Left lung (tissue), 10 donors: ENCODE measurements around the gene CNMD. TPM values are rescaled to one million over a fixed set of nuclear protein-coding genes. Genes with fewer than 3 reads are reported as not detected.
A peak's percentile ranks its signal among the peaks of the same experiment; 100 is the strongest.

Experiments used
- ATAC-seq: fragments of 200-7000 bp; cut with Tn5 transposase; one replicate; pipeline ENCODE4 v1.9.1; 2020; ENCODE audit warnings: moderate library complexity
- DNase-seq, 4 donors: peaks; one replicate each; pipeline ENCODE4 v3.0.0-alpha.2; 2013 to 2020
- H3K27ac ChIP-seq, 2 donors: fragments of 200-600 bp; sonication (generic) in 1 of 2; one replicate each; pipeline versions ENCODE4 v1.5.0 to v1.8.0; 2020 to 2021
- H3K27me3 ChIP-seq, 2 donors: fragments of 200-600 bp; sonication (generic) in 1 of 2; one replicate each; pipeline versions ENCODE4 v1.5.0 to v1.8.0; 2020 to 2021
- H3K36me3 ChIP-seq, 2 donors: fragments of 200-600 bp; sonication (generic) in 1 of 2; one replicate each; pipeline versions ENCODE4 v1.5.0 to v1.8.0; 2020 to 2021
- H3K4me1 ChIP-seq, 2 donors: fragments of 200-600 bp; one replicate each; pipeline ENCODE4 v1.8.0; 2021
- H3K4me3 ChIP-seq, 2 donors: fragments of 200-600 bp; sonication (generic) in 1 of 2; one replicate each; pipeline versions ENCODE4 v1.5.0 to v1.8.0; 2020 to 2021; ENCODE audit warnings: mild to moderate bottlenecking in 1 of 2
- H3K9me3 ChIP-seq, 2 donors: fragments of 200-600 bp; sonication (generic) in 1 of 2; one replicate each; pipeline versions ENCODE4 v1.5.0 to v1.8.0; 2020 to 2021
- CTCF ChIP-seq, 2 donors: fragments of 200-600 bp; sonication (generic) in 1 of 2; IDR thresholded peaks; one replicate each; pipeline versions ENCODE4 v1.5.0 to v1.8.0; 2021; ENCODE audit warnings: antibody characterized with exemption in 2 of 2
- intact Hi-C, 2 donors: fragments of 100-400 bp; cut with DNase I; formaldehyde crosslinking; loops; one replicate each; pipeline versions ENCODE4 v1.11.2 to v1.14.2; 2022
- polyA plus RNA-seq, 6 donors: library from polyadenylated mRNA; unstranded; fragments of 120-200 nt; gene quantifications; one replicate each; pipeline ENCODE4 v1.2.1, GENCODE V29; 2013; ENCODE audit not compliant: insufficient read length in 6 of 6
- total RNA-seq, 2 donors: library from RNA; stranded (reverse); fragmentation: NEBNext Ultra II Directional; extraction: Animal tissue kit (Norgen Biotek cat#: 25700); gene quantifications; one replicate each; pipeline ENCODE4 v1.2.1, GENCODE V29; 2021
- donor health status: DM: no; HTN: yes; CAD: no.
- donor health status: DM: no; HTN: no; CAD: no.

Gene CNMD
- total and polyA plus RNA-seq, 8 donors: 5.1 to 9.6 (median 7.2) TPM; not detected in 2

GRCh38 chr13:52743569-52743968, 3.9 kb upstream of the CNMD start:
- no peak for DNase-seq
- TF ChIP-seq CTCF (IDR thresholded peaks at IDR 0.05): no peak
- H3K27ac ChIP-seq: no peak overlapping the region
- no peaks in the 10 kb centered on the region for H3K36me3 ChIP-seq
- no peak overlapping the region for H3K4me3 ChIP-seq
- H3K27me3 ChIP-seq: peaks cover 12 to 37% of the 10 kb centered on the region in 2 donors
- intact Hi-C loops: no loop called here
- no peaks in the 10 kb centered on the region for H3K9me3 ChIP-seq
- ATAC-seq: no peak
- H3K4me1 ChIP-seq: peaks cover 0 to 8% of the 10 kb centered on the region in 2 donors

GRCh38 chr13:52738719-52739467, 727 bp downstream of the CNMD start:
- H3K36me3 ChIP-seq: no peaks in the 10 kb centered on the region
- no peaks in the 10 kb centered on the region for H3K9me3 ChIP-seq
- H3K4me3 ChIP-seq: peak overlapping the region in 1 of 2 donors; percentile 34
- peak; percentile 22 to 46 for TF ChIP-seq CTCF (IDR thresholded peaks at IDR 0.05)
- intact Hi-C loops: no loop called here
- H3K4me1 ChIP-seq: peaks cover 0 to 11% of the 10 kb centered on the region in 2 donors
- H3K27me3 ChIP-seq: peaks cover 20 to 64% of the 10 kb centered on the region in 2 donors
- peak in 3 of 4 donors; percentile 25 to 82 (median 43) for DNase-seq
- ATAC-seq: peak; percentile 61
- no peak overlapping the region for H3K27ac ChIP-seq

- H3K4me1 ChIP-seq: peaks cover 0 to 11% of the 10 kb centered on the region in 2 donors
- DNase-seq (no peak), ATAC-seq (no peak)
- H3K27me3 ChIP-seq: peaks cover 20 to 64% of the 10 kb centered on the region in 2 donors
- no peaks in the 10 kb centered on the region for H3K9me3 ChIP-seq
- H3K36me3 ChIP-seq: no peaks in the 10 kb centered on the region
- no peak for TF ChIP-seq CTCF (IDR thresholded peaks at IDR 0.05)
- intact Hi-C loops: no loop called here
- no peak overlapping the region for H3K4me3 ChIP-seq
- H3K27ac ChIP-seq: no peak overlapping the region
Observed at GRCh38 chr13:52737965-52738364, 1.7 kb downstream of the CNMD start.

GRCh38 chr13:52737451-52737850, 2.2 kb downstream of the CNMD start:
- intact Hi-C loops: no loop called here
- Histone ChIP-seq H3K27ac (no peak overlapping the region), H3K36me3 (no peaks in the 10 kb centered on the region), H3K4me3 (no peak overlapping the region), H3K4me1 (peaks cover 0 to 11% of the 10 kb centered on the region in 2 donors), H3K9me3 (no peaks in the 10 kb centered on the region), H3K27me3 (peaks cover 20 to 64% of the 10 kb centered on the region in 2 donors)
- no peak for ATAC-seq
- DNase-seq: no peak
- no peak for TF ChIP-seq CTCF (IDR thresholded peaks at IDR 0.05)

- ATAC-seq: no peak
- intact Hi-C loops: no loop called here
- Histone ChIP-seq H3K27me3 (peaks cover 20 to 60% of the 10 kb centered on the region in 2 donors), H3K4me3 (no peak overlapping the region), H3K4me1 (peaks cover 0 to 11% of the 10 kb centered on the region in 2 donors), H3K27ac (no peak overlapping the region), H3K36me3 (no peaks in the 10 kb centered on the region), H3K9me3 (no peaks in the 10 kb centered on the region)
- TF ChIP-seq CTCF (IDR thresholded peaks at IDR 0.05): no peak
- no peak for DNase-seq
Observed at GRCh38 chr13:52736891-52737290, 2.7 kb downstream of the CNMD start.
